Stomach smooth muscle (tissue), 2 donors: Measurements from ENCODE around the gene TOP3A.
A peak's percentile ranks its signal among the peaks of the same experiment; 100 is the strongest.

Experiments used
- H3K27ac ChIP-seq: one replicate; pipeline ENCODE4 v1.7.0; 2013; ENCODE audit warnings: mild to moderate bottlenecking, low read length, inconsistent platforms
- H3K27me3 ChIP-seq, 2 donors: one replicate each; pipeline ENCODE4 v1.7.0; 2013; ENCODE audit warnings: low read length in 2 of 2; ENCODE audit not compliant: insufficient read depth in 2 of 2, control insufficient read depth in 1 of 2
- H3K36me3 ChIP-seq, 2 donors: one replicate each; pipeline ENCODE4 v1.7.0; 2013; ENCODE audit warnings: low read length in 2 of 2; ENCODE audit not compliant: control insufficient read depth in 2 of 2, insufficient read depth in 2 of 2
- H3K4me1 ChIP-seq: one replicate; pipeline ENCODE4 v1.7.0; 2013; ENCODE audit warnings: low read length; ENCODE audit not compliant: control insufficient read depth, insufficient read depth
- H3K4me3 ChIP-seq, 2 donors: one replicate each; pipeline ENCODE4 v1.7.0; 2013; ENCODE audit warnings: low read length in 2 of 2
- H3K9ac ChIP-seq, 2 donors: one replicate each; pipeline ENCODE4 v1.7.0; 2013; ENCODE audit warnings: low read length in 2 of 2, mild to moderate bottlenecking in 1 of 2
- H3K9me3 ChIP-seq, 2 donors: one replicate each; pipeline ENCODE4 v1.7.0; 2013; ENCODE audit warnings: low read length in 2 of 2; ENCODE audit not compliant: control insufficient read depth in 2 of 2
- donor health status: healthy.
- donor health status: Pancreatic carcinoma.

Gene TOP3A

DNA sequence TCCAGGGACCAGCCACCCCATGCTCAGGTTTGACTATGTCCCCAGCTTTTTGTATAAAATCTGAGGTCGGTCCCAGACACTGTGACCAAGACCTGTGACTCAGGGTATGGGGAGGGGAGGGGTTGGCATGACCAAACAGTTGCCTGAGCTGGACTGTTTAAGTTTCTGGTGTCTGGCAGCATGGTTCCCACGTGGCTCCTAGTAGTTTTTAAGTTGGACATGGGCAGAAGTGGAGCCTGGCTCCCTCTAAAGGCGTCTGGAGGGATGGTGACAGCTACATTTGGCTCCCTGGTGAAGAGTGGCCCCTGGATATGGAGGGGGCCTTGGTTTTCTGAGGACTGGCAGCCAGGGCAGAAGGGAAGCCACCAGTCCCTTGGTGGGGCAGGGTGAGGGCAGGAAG lies 8.2 kb upstream of the TOP3A start:
- Histone ChIP-seq H3K27ac (no peak overlapping the region), H3K27me3 (no peaks in the 10 kb centered on the region), H3K9me3 (no peaks in the 10 kb centered on the region), H3K9ac (no peak overlapping the region), H3K4me1 (peaks cover 30% of the 10 kb centered on the region), H3K36me3 (peaks cover 57 to 63% of the 10 kb centered on the region in 2 donors), H3K4me3 (no peak overlapping the region)

DNA sequence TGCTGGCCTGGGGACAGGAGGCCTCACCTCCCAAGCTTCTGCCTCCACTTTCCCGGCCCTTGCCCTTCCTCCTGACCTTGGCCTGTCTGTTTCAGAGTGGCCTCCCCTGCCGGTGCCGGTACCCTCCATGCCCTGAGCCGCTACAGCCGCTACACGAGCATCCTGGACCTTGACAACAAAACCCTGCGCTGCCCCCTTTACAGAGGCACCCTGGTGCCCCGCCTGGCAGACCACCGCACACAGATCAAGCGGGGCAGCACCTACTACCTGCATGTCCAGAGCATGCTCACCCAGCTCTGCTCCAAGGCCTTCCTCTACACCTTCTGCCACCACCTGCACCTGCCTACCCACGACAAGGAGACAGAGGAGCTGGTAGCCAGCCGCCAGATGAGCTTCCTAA lies 7.7 kb upstream of the TOP3A start:
- no peak overlapping the region for H3K4me3 ChIP-seq
- H3K4me1 ChIP-seq = peaks cover 35% of the 10 kb centered on the region
- H3K27me3 ChIP-seq = no peaks in the 10 kb centered on the region
- no peak overlapping the region for H3K9ac ChIP-seq
- no peak overlapping the region for H3K27ac ChIP-seq
- H3K36me3 ChIP-seq = peaks cover 61 to 66% of the 10 kb centered on the region in 2 donors
- H3K9me3 ChIP-seq = no peaks in the 10 kb centered on the region

DNA sequence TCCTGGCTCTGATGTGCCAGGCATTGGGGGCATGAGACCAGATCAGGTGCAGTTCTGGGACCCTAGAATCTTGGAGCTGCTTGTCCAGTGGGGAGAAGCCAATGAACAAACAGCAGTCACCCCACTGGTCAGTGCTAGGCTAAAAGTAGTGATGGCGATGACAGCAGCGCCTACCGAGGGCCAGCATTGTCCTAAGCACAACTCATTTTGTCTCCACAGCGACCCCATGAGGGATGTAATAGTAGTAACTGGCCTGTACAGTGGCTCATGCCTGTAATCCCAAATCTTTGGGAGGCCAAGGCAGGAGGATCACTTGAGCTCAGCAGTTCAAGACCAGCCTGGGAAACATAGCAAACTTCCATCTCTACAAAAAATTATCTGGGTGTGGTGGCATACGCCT lies 6.5 kb upstream of the TOP3A start:
- Histone ChIP-seq H3K9ac (no peak overlapping the region), H3K27me3 (no peaks in the 10 kb centered on the region), H3K36me3 (peaks cover 64 to 70% of the 10 kb centered on the region in 2 donors), H3K4me1 (peaks cover 47% of the 10 kb centered on the region), H3K9me3 (no peaks in the 10 kb centered on the region), H3K27ac (no peak overlapping the region), H3K4me3 (no peak overlapping the region)

DNA sequence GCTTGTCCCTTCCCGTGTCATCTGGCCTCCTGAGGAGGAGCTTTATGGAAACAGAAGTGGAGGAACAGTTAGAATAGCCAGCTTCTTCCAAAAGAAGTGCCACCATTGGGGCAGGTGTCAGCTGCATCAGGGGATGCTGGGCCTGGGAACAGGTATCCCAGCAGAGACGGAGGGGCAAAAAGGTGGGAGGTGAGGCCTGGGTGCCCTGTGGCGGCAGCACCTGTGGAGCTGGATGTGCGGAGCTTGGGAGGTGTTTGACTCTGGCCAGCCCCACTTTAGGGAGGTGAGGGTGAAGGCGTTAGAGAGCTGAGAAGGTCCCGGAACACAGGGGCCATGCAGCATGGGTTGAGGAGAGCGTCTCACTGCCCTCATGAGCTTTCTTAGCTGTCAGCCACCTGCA lies 5.5 kb upstream of the TOP3A start:
- Histone ChIP-seq H3K36me3 (peaks cover 63 to 66% of the 10 kb centered on the region in 2 donors), H3K9me3 (no peaks in the 10 kb centered on the region), H3K27me3 (no peaks in the 10 kb centered on the region), H3K4me1 (peaks cover 56% of the 10 kb centered on the region), H3K27ac (no peak overlapping the region), H3K4me3 (peak overlapping the region in 1 of 2 donors; percentile 40), H3K9ac (no peak overlapping the region)

DNA sequence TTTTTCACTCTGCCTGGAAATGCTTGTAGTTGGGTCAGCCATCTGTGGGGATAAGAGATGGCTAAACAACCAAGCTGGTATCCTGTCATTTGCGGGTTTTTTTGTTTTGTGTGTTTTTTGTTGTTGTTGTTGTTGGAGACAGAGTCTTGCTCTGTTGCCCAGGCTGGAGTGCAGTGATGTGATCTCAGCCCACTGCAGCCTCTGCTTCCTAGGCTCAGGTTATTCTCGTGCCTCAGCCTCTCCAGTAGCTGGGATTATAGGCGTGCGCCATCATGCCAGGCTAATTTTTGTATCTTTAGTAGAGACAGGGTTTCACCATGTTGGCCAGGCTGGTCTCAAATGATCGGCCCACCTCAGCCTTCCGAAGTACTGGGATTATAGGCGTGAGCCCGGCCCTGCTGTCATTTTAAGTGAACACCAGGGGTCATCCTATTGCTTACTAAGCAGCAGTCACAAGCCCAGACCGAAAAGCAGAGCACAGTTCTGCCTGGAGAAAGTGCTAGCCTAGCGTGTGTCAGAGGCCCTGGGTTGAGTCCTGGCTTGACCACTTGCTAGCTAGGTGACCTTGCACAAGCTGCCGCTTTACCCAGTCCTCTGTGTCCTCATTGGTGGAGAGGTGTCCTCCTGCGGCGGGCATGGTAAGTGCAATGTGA lies 4.9 kb upstream of the TOP3A start:
- H3K9ac ChIP-seq = peak overlapping the region; percentile 36 to 39
- H3K27me3 ChIP-seq = no peaks in the 10 kb centered on the region
- H3K36me3 ChIP-seq = peaks cover 57 to 60% of the 10 kb centered on the region in 2 donors
- no peaks in the 10 kb centered on the region for H3K9me3 ChIP-seq
- H3K27ac ChIP-seq = no peak overlapping the region
- H3K4me3 ChIP-seq = peak overlapping the region in 1 of 2 donors; percentile 40
- peaks cover 56% of the 10 kb centered on the region for H3K4me1 ChIP-seq

DNA sequence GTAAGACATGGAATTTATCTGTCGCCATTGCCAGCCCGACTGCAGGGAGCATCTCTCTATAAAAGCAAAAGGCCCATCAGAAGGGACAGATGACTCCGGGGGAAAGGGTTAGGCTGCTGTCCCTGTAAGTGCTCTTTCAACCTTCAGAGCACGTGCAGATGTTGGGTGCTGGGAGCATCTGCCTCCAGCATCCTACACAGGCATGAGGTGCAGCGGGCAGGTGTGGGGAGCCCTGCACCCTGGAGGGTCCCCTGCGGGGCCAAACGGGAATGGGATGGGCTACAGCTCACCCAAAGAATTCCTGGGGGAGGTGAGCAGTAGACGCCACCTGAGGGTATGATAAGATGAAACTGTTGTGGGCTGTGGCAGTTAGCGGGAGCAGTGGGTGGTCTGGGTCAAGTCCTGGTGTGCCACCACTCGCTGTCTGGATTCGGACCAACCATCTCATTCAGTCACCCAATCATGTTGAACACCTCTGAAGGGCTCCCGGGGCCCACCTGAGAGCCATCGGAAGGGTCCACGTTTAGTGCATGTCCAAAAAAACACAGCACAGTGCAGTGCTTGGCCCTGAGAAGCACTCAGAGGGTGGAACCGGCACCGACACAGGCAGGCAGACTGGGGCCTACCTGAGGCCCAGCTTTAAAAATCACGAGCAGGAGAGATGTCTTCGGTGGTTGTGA lies 4.1 kb upstream of the TOP3A start:
- H3K9me3 ChIP-seq = no peaks in the 10 kb centered on the region
- no peak overlapping the region for H3K27ac ChIP-seq
- H3K4me1 ChIP-seq = peaks cover 61% of the 10 kb centered on the region
- no peaks in the 10 kb centered on the region for H3K27me3 ChIP-seq
- H3K4me3 ChIP-seq = peak overlapping the region; percentile 22 to 28
- H3K9ac ChIP-seq = peak overlapping the region; percentile 36 to 39
- H3K36me3 ChIP-seq = peaks cover 49 to 52% of the 10 kb centered on the region in 2 donors

DNA sequence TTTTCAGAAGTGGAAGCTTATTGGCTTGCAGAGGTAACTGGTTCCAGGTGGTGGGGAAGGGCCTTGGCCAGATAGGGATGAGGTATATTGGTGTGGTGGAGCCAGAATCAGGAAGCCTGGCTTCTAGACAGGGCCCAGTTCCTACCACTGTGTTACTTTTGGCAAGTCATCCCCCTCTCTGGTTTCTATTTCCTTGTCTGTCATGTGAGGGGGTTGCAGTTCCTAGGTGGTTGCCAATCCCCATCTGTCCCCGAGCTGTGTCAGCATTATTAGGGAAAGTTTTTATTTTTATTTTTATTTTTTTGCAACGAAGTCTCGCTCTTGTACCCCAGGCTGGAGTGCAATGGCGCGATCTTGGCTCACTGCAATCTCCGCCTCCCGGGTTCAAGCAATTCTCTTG lies 3.3 kb upstream of the TOP3A start:
- Histone ChIP-seq H3K4me1 (peaks cover 67% of the 10 kb centered on the region), H3K27ac (no peak overlapping the region), H3K36me3 (peaks cover 41 to 44% of the 10 kb centered on the region in 2 donors), H3K9ac (peak overlapping the region in 1 of 2 donors; percentile 36), H3K27me3 (no peaks in the 10 kb centered on the region), H3K4me3 (peak overlapping the region; percentile 13 to 29), H3K9me3 (no peaks in the 10 kb centered on the region)

DNA sequence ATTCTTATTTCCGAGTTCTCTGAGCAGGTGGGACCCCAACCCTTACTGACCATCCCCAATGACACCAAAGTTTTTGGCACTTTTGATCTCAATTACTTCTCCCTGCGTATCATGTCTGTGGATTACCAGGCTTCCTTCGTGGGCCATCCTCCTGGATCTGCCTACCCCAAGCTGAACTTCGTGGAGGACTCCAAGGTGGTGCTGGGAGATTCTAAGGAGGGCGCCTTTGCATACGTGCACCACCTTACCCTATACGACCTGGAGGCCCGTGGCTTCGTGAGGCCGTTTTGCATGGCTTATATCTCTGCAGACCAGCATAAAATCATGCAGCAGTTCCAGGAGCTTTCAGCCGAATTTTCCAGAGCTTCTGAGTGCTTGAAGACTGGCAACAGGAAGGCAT lies 1.2 kb upstream of the TOP3A start:
- no peaks in the 10 kb centered on the region for H3K27me3 ChIP-seq

DNA sequence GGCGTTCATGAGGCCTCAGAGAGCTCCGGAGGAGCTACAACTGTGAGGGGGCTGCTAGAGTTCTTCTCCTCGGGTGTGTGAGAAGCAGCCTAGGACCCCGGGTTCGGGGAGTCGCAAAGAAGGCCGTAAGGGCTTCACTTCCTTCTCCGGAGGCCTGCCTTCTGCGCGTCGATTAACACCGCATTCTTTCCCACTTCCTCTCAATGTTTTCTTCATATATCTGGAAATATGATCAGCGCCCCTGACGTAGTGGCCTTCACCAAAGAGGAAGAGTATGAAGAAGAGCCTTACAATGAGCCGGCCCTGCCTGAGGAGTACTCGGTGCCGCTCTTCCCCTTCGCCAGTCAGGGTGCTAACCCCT lies 748 bp upstream of the TOP3A start:
- peak overlapping the region; percentile 90 for H3K27ac ChIP-seq
- H3K4me3 ChIP-seq = peak overlapping the region; percentile 91 to 98
- H3K36me3 ChIP-seq = peaks cover 30 to 34% of the 10 kb centered on the region in 2 donors
- H3K9me3 ChIP-seq = no peaks in the 10 kb centered on the region
- no peaks in the 10 kb centered on the region for H3K27me3 ChIP-seq
- H3K9ac ChIP-seq = peak overlapping the region; percentile 89 to 93
- H3K4me1 ChIP-seq = peaks cover 68% of the 10 kb centered on the region

More for the DNA sequence above, 1.2 kb upstream of the TOP3A start:
- peaks cover 30 to 37% of the 10 kb centered on the region in 2 donors for H3K36me3 ChIP-seq
- no peaks in the 10 kb centered on the region for H3K9me3 ChIP-seq
- H3K27ac ChIP-seq = peak overlapping the region; percentile 90
- peak overlapping the region; percentile 91 to 98 for H3K4me3 ChIP-seq
- H3K4me1 ChIP-seq = peaks cover 72% of the 10 kb centered on the region
- peak overlapping the region; percentile 89 to 93 for H3K9ac ChIP-seq

DNA sequence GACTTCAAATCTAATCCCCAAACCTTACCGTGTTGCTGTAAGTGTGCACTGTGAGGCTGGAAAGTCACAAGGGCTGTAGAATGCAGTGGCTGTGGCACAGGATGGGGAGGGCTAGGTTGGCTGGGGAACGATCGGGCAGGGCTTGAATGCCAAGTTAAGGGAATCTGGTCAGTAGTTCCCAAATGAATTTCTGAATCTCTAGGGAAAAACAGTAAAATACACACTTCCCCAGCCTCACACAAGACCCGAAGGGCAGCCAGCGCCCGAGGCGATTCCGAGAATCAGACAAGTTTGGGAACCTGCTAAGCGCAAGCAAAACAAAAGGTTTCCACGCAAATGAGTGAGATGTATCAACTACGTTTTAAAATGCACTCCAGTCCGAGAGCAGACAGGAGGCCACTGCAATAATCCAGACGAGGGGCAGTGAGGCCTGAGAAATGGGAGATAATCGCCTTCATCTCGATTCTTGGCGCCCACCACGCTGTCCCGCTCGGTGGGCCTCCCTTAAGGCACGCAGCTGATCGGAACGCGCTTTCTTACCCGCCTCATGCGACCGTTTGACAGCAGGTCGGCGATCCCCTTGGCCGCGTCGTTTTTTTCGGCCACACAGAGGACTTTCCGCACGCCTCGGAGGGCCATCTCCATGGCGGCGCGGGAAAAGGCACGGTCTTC lies 599 bp downstream of the TOP3A start:
- Histone ChIP-seq H3K27me3 (no peaks in the 10 kb centered on the region), H3K4me1 (peaks cover 55% of the 10 kb centered on the region), H3K9me3 (no peaks in the 10 kb centered on the region), H3K36me3 (peaks cover 24 to 26% of the 10 kb centered on the region in 2 donors), H3K27ac (peak overlapping the region; percentile 90), H3K4me3 (peak overlapping the region; percentile 91 to 98), H3K9ac (peak overlapping the region; percentile 89 to 93)
